Measurements from ENCODE around the gene OOSP2. TPM values are rescaled to one million over a fixed set of nuclear protein-coding genes. Genes with fewer than 3 reads are reported as not detected.
"Not testable (repeated sequence)": the region's sequence is repeated elsewhere in the genome, so short reads cannot be mapped to it uniquely, and the experiment has no call there.

Gene OOSP2
- total RNA-seq, 4 donors from 2014 or later = not detected

- DNase-seq = no peak
- Histone ChIP-seq H3K4me3 (no peak overlapping the region), H3K4me1 (no peaks in the 10 kb centered on the region), H3K27ac (no peak overlapping the region), H3K9me3 (no peaks in the 10 kb centered on the region), H3K36me3 (no peaks in the 10 kb centered on the region), H3K27me3 (no peaks in the 10 kb centered on the region)
- no peak for TF ChIP-seq CTCF (IDR thresholded peaks at IDR 0.05)
- TF ChIP-seq POLR2A (IDR thresholded peaks at IDR 0.05) = no peak
Measured at GRCh38 chr11:60005360-60005759, 34.8 kb upstream of the OOSP2 start.

GRCh38 chr11:60016881-60017280 is 23.3 kb upstream of the OOSP2 start, which contains the start of gene OOSP4B:
Gene OOSP4B, plus strand, starts transcription at chr11:60017181.
- H3K36me3 ChIP-seq = no peaks in the 10 kb centered on the region
- H3K27me3 ChIP-seq = no peaks in the 10 kb centered on the region
- H3K9me3 ChIP-seq = no peaks in the 10 kb centered on the region
- H3K4me1 ChIP-seq = no peaks in the 10 kb centered on the region
- no peak for DNase-seq
- H3K27ac ChIP-seq = no peak within 1 kb of the TSS
- H3K4me3 ChIP-seq = no peak within 1 kb of the TSS
- no peak for TF ChIP-seq POLR2A (IDR thresholded peaks at IDR 0.05)

- no peaks in the 10 kb centered on the region for H3K4me1 ChIP-seq
- DNase-seq = no peak
- no peaks in the 10 kb centered on the region for H3K36me3 ChIP-seq
- H3K9me3 ChIP-seq = no peaks in the 10 kb centered on the region
- H3K27me3 ChIP-seq = no peaks in the 10 kb centered on the region
- no peak overlapping the region for H3K4me3 ChIP-seq
- no peak for TF ChIP-seq POLR2A (IDR thresholded peaks at IDR 0.05)
- TF ChIP-seq CTCF (IDR thresholded peaks at IDR 0.05) = no peak
- H3K27ac ChIP-seq = no peak overlapping the region
Measured at GRCh38 chr11:60018058-60018457, 22.2 kb upstream of the OOSP2 start.

- not testable (repeated sequence) for H3K27ac ChIP-seq, H3K4me3 ChIP-seq, H3K4me1 ChIP-seq, H3K36me3 ChIP-seq, H3K27me3 ChIP-seq, H3K9me3 ChIP-seq, DNase-seq
Measured at GRCh38 chr11:60020376-60020775, 19.8 kb upstream of the OOSP2 start.

- no peaks in the 10 kb centered on the region for H3K27me3 ChIP-seq
- no peaks in the 10 kb centered on the region for H3K9me3 ChIP-seq
- TF ChIP-seq POLR2A (IDR thresholded peaks at IDR 0.05) (no peak), CTCF (IDR thresholded peaks at IDR 0.05) (no peak)
- no peak overlapping the region for H3K4me3 ChIP-seq
- H3K36me3 ChIP-seq = no peaks in the 10 kb centered on the region
- no peak overlapping the region for H3K27ac ChIP-seq
- DNase-seq = no peak
- H3K4me1 ChIP-seq = no peaks in the 10 kb centered on the region
Measured at GRCh38 chr11:60029015-60029632, 11.1 kb upstream of the OOSP2 start.

GRCh38 chr11:60050422-60050821 is 10.2 kb downstream of the OOSP2 start:
- not testable (repeated sequence) for H3K4me3 ChIP-seq, H3K27me3 ChIP-seq

GRCh38 chr11:60050839-60051238 is 10.6 kb downstream of the OOSP2 start:
- not testable (repeated sequence) for H3K27ac ChIP-seq

More at GRCh38 chr11:60050422-60050821, 10.2 kb downstream of the OOSP2 start:
- H3K4me1 ChIP-seq, H3K36me3 ChIP-seq, DNase-seq, H3K27ac ChIP-seq, H3K9me3 ChIP-seq: not testable (repeated sequence)

GRCh38 chr11:60056349-60056969 is 16.2 kb downstream of the OOSP2 start, which contains the start of gene MS4A3:
Gene MS4A3, plus strand, starts transcription at chr11:60056665. Its CDS starts 4,496 bp downstream, at chr11:60061161.
- no peak for DNase-seq
- TF ChIP-seq POLR2A (IDR thresholded peaks at IDR 0.05) (no peak), CTCF (IDR thresholded peaks at IDR 0.05) (no peak)
- no peak within 1 kb of the TSS for H3K27ac ChIP-seq
- no peaks in the 10 kb centered on the region for H3K4me1 ChIP-seq
- H3K27me3 ChIP-seq = no peaks in the 10 kb centered on the region
- H3K36me3 ChIP-seq = no peaks in the 10 kb centered on the region
- H3K9me3 ChIP-seq = no peaks in the 10 kb centered on the region
- no peak within 1 kb of the TSS for H3K4me3 ChIP-seq

More at GRCh38 chr11:60050839-60051238, 10.6 kb downstream of the OOSP2 start:
- not testable (repeated sequence) for DNase-seq, H3K4me3 ChIP-seq, H3K9me3 ChIP-seq, H3K27me3 ChIP-seq, H3K4me1 ChIP-seq, H3K36me3 ChIP-seq
